Measurements from ENCODE around the gene FAM120AOS.

Gene FAM120AOS

DNA sequence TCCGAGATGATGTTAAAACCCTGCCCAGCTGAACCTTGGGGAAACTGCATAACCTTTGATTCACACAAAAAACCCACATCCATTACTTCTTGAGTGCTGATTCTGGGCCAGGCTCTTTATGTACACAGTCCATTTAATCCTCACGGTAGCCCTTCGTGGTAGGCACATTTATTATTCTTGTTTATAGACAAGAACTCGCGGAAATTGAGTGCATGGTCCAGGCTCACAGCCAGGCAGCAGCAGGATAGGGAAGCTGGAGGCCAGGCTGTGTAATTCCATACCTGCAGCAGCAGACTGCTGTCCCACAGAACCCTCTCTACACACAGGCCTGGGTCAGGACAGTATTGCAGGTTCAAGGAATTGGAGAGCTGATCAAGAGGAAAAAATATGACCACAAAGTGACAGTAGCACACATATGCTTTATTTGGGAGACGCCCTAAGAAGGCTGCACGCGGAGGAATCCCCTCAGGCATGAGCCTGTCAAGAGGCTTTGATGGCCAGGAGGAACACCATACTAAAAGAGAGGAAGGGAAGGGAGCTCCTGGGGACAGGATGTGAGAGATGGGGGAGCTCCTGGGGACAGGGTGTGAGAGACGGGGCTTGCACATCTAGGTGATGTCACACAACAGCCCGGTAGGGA, 30.3 kb downstream of the FAM120AOS start:
- TF ChIP-seq, protein P1, sequence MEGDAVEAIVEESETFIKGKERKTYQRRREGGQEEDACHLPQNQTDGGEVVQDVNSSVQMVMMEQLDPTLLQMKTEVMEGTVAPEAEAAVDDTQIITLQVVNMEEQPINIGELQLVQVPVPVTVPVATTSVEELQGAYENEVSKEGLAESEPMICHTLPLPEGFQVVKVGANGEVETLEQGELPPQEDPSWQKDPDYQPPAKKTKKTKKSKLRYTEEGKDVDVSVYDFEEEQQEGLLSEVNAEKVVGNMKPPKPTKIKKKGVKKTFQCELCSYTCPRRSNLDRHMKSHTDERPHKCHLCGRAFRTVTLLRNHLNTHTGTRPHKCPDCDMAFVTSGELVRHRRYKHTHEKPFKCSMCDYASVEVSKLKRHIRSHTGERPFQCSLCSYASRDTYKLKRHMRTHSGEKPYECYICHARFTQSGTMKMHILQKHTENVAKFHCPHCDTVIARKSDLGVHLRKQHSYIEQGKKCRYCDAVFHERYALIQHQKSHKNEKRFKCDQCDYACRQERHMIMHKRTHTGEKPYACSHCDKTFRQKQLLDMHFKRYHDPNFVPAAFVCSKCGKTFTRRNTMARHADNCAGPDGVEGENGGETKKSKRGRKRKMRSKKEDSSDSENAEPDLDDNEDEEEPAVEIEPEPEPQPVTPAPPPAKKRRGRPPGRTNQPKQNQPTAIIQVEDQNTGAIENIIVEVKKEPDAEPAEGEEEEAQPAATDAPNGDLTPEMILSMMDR (conservative IDR thresholded peaks at IDR 0.05): no peak
- TF ChIP-seq ZFX (IDR thresholded peaks at IDR 0.05): no peak
- peak overlapping the region; percentile 9; the same call in 1 of the 2 replicates for H3K27ac ChIP-seq

DNA sequence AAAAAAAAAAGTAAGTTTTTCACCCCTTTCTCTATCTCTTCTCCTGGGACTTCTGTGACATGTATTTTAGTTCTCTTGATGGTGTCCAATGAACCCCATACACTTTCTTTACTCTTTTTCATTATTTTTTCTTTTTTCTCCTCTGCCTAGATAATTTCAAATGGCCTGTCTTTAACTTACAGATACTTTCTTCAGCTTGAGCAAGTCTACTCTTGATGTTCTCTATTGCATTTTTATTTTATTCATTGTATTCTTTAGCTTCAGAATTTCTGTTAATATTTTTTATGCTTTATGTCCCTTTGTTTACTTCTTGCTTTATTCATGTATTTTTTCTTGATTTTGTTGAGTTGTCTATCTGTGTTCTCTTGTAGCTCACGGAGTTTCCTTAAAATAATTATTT, 34.4 kb downstream of the FAM120AOS start:
- TF ChIP-seq, protein P1 (conservative IDR thresholded peaks at IDR 0.05): no peak
- H3K27ac ChIP-seq: no peak overlapping the region

DNA sequence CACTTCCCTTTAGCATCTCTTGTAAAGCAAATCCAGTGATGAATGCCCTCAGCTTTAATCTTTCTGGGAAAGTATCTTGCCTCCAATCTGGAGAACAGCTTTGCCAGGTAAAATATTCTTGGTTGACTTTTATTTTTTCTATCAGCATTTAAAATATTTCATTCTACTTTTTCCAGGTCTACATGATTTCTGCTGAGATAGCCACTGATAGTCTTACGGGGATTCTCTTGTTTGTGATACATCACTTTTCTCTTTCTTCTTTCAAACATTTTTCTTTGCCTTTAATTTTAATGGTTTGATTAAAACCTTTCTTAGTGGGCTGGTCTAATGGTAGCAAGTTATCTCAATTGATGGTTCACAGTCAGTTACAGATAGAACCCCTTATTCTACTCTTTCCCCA, 35.8 kb downstream of the FAM120AOS start:
- no peak overlapping the region for H3K27ac ChIP-seq
- TF ChIP-seq, protein P1 (conservative IDR thresholded peaks at IDR 0.05): no peak
- TF ChIP-seq ZFX (IDR thresholded peaks at IDR 0.05): no peak

DNA sequence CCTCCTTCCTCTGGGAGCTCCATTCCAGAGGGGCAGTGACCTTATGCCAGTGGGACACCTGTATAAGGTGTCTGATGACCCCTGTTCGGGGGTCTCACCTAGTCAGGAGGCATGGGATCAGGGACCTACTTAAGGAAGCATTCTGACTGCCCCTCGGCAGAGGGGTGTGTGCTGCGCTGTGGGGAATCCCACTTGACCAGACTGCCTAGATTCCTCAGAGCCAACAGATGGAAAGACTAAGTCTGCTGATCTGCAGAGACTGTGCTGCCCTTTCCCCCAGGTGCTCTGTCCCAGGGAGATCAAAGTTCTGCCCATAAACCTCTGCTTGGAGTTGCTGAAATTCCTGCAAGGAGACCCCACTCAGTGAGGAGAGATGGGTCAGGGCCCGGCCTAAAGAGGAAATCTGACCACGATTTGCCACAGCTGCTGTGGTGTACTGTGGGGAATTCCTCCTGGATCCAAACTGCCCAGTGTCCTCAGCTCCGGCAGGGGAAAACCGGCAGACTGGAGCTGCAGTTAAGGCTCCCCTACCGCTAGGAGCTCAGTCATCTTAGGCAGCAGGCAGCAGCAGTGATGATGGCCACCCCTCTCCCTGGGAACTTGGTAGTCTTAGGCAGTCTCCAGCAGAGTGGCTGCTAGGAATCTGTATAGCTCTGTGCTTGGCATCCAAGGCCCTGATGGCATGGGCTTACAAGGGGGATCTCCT, 36.7 kb downstream of the FAM120AOS start:
- no peak overlapping the region for H3K27ac ChIP-seq
- TF ChIP-seq, protein P1 (conservative IDR thresholded peaks at IDR 0.05): no peak
- TF ChIP-seq ZFX (IDR thresholded peaks at IDR 0.05): no peak

DNA sequence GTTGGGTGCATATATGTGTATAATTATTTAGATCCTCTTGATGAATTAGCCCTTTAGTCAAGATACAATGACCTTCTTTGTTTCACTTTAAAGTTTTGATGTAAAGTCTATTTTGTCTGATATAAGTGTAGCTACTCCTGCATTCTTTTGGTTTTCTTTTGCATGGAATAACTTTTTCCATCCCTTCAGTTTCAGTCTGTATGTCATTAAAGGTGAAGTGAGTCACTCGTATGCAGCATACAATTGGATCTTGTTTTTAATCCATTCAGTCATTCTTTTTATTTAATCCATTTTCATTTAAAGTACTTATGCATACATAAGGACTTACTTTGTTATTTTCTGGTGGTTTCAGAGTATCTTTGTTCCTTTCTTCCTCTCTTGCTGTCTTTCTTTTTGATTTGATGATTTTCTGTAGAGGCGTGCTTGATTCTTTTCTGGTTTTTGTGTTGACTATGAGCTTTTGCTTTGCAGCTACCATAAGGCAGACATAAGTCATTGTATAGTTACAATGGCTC, 38.1 kb downstream of the FAM120AOS start:
- TF ChIP-seq ZFX (IDR thresholded peaks at IDR 0.05): no peak
- TF ChIP-seq, protein P1 (conservative IDR thresholded peaks at IDR 0.05): no peak
- no peak overlapping the region for H3K27ac ChIP-seq

DNA sequence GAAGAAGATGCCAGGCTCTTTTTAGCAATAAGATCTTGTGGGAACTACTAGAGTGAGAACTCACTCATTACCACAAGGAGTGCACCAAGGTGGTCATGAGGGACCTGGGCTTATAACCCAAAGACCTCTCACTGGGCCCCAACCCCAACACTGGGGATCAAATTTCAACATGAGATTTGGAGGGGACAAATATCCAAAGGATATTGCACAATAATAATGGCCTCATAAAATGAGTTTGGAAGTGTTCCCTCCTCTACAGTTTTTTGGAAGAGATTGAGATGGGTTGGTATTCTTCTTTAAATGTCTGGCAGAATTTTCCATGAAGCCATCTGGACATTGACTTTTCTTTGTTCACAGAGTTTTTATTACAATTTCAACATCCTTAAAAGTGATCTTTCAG, 39.9 kb downstream of the FAM120AOS start:
- H3K27ac ChIP-seq: no peak overlapping the region
- TF ChIP-seq ZFX (IDR thresholded peaks at IDR 0.05): no peak
- TF ChIP-seq, protein P1 (conservative IDR thresholded peaks at IDR 0.05): no peak

DNA sequence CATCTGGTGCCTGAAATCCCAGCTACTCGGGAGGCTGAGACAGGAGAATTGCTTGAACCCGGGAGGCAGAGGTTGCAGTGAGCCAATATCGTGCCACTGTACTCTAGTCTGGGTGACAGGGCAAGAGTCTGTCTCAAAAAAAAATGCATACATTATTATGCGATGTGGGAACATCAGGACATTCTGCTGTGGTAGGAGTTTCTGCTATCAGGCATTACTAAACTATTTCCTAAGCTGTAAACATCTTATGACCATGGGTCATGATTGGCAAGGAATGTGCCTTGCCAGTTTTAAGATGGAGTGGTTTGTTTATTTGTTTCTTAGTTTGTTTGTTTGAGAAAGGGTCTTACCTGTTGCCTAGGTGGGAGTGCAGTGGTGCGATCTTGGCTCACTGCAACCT, 47.0 kb downstream of the FAM120AOS start:
- no peak overlapping the region for H3K27ac ChIP-seq
- TF ChIP-seq ZFX (IDR thresholded peaks at IDR 0.05): no peak
- TF ChIP-seq, protein P1 (conservative IDR thresholded peaks at IDR 0.05): no peak

Data from C4-2B (cell line).